ENCODE results near the gene KPNA3. TPM values are rescaled to one million over a fixed set of nuclear protein-coding genes. Genes with fewer than 3 reads are reported as not detected.

Gene KPNA3
- total RNA-seq, 1 experiment from 2014 or later, result 49.7 TPM

GRCh38 chr13:49828453-49828852 lies 36.0 kb upstream of the KPNA3 start:
- H4K20me1 ChIP-seq (ENCODE audit: control insufficient read depth, insufficient read depth, insufficient read length), result no peaks in the 10 kb centered on the region
- no peak for DNase-seq
- WGBS (ENCODE audit: extremely low coverage, insufficient read length, low lambda C conversion rate), result no CpG with 5 or more reads among the region's 2 CpGs
- no peak overlapping the region for H2BK20ac ChIP-seq (ENCODE audit: low read depth, low read length, poor library complexity, severe bottlenecking)
- H3K4me2 ChIP-seq (ENCODE audit: insufficient read depth, insufficient read length, low read length), result no peak overlapping the region
- no peak overlapping the region for H3K14ac ChIP-seq (ENCODE audit: insufficient read depth, low read length)
- H4K91ac ChIP-seq (ENCODE audit: insufficient read length, low read depth, low read length), result no peak overlapping the region
- H3K18ac ChIP-seq (ENCODE audit: insufficient read length, low read depth, low read length), result no peak overlapping the region
- H3K9me3 ChIP-seq (ENCODE audit: control insufficient read depth, low read depth, low read length), result no peaks in the 10 kb centered on the region
- H3K4me1 ChIP-seq (ENCODE audit: insufficient read depth, low read length), result no peaks in the 10 kb centered on the region
- H3K23ac ChIP-seq (ENCODE audit: insufficient read length, low read depth, low read length), result no peak overlapping the region
- Mint-ChIP-seq H3K4me3 (no peak overlapping the region), H3K9me3 (peaks cover 4 to 5% of the 10 kb centered on the region in 2 experiments; a peak in 4 of 5 replicates), H3K27ac (no peak overlapping the region), H3K27me3 (ENCODE audit: low read depth) (peaks cover 3% of the 10 kb centered on the region; the same call in 1 of the 2 replicates), H3K4me1 (peaks cover 2 to 6% of the 10 kb centered on the region in 2 experiments), H3K36me3 (ENCODE audit: insufficient read depth in 1 of 3, low read depth in 3 of 3) (peaks cover 3 to 4% (median 4%) of the 10 kb centered on the region in 3 experiments; a peak in 1 of 7 replicates)
- no peak overlapping the region for H2BK5ac ChIP-seq (ENCODE audit: insufficient read length, low read length)
- no peak overlapping the region for H2BK15ac ChIP-seq (ENCODE audit: low read depth, low read length)
- H2AK5ac ChIP-seq (ENCODE audit: insufficient read length, low read length), result no peak overlapping the region
- H3K23me2 ChIP-seq (ENCODE audit: insufficient read length, low read depth, low read length, poor library complexity, severe bottlenecking), result no peaks in the 10 kb centered on the region
- no peak overlapping the region for H2BK12ac ChIP-seq (ENCODE audit: insufficient read length, low read depth, low read length)
- H2BK120ac ChIP-seq (ENCODE audit: low read depth, low read length, poor library complexity, severe bottlenecking), result no peak overlapping the region
- H2AFZ ChIP-seq (ENCODE audit: low read length), result no peak overlapping the region
- no peak overlapping the region for H4K8ac ChIP-seq (replicated peaks; ENCODE audit: insufficient read length, low read depth, low read length)
- H3K27ac ChIP-seq (ENCODE audit: insufficient read length, low read depth, low read length), result no peak overlapping the region
- H3K4ac ChIP-seq (ENCODE audit: low read depth, low read length), result no peak overlapping the region
- TF ChIP-seq, protein P1, sequence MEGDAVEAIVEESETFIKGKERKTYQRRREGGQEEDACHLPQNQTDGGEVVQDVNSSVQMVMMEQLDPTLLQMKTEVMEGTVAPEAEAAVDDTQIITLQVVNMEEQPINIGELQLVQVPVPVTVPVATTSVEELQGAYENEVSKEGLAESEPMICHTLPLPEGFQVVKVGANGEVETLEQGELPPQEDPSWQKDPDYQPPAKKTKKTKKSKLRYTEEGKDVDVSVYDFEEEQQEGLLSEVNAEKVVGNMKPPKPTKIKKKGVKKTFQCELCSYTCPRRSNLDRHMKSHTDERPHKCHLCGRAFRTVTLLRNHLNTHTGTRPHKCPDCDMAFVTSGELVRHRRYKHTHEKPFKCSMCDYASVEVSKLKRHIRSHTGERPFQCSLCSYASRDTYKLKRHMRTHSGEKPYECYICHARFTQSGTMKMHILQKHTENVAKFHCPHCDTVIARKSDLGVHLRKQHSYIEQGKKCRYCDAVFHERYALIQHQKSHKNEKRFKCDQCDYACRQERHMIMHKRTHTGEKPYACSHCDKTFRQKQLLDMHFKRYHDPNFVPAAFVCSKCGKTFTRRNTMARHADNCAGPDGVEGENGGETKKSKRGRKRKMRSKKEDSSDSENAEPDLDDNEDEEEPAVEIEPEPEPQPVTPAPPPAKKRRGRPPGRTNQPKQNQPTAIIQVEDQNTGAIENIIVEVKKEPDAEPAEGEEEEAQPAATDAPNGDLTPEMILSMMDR (conservative IDR thresholded peaks at IDR 0.05), result no peak
- no peaks in the 10 kb centered on the region for H3K27me3 ChIP-seq (ENCODE audit: insufficient read depth, low read length)
- H3K79me2 ChIP-seq (ENCODE audit: insufficient read depth, low read length), result no peaks in the 10 kb centered on the region
- H4K5ac ChIP-seq (ENCODE audit: insufficient read length, low read depth, low read length), result no peak overlapping the region
- no peak overlapping the region for H3K9ac ChIP-seq (ENCODE audit: extremely low read depth, insufficient read length, low read length)
- no peak overlapping the region for H3K56ac ChIP-seq (ENCODE audit: insufficient read length, low read depth, low read length)
- H3T11ph ChIP-seq (ENCODE audit: low read length), result no peak overlapping the region
- H3K79me1 ChIP-seq (ENCODE audit: insufficient read depth, low read depth, low read length, poor library complexity, severe bottlenecking), result no peaks in the 10 kb centered on the region
